H9 (cell line): ENCODE data around the gene AGTPBP1. TPM values are rescaled to one million over a fixed set of nuclear protein-coding genes. Genes with fewer than 3 reads are reported as not detected.

Experiments used
- DNase-seq: peaks from one replicate; pipeline ENCODE4 v3.0.0-alpha.2; 2017
- H2AFZ ChIP-seq: one replicate; pipeline ENCODE4 v1.6.1; 2013; ENCODE audit warnings: mild to moderate bottlenecking, low read length, control low read depth, moderate library complexity
- H2AK5ac ChIP-seq: 2 replicates; pipeline ENCODE4 v1.6.1; 2013; ENCODE audit warnings: low read length, control low read depth, mixed read lengths; ENCODE audit not compliant: insufficient read length
- H2BK120ac ChIP-seq: one replicate; pipeline ENCODE4 v1.6.1; 2013; ENCODE audit warnings: low read depth, mild to moderate bottlenecking, low read length, control low read depth, inconsistent platforms; ENCODE audit not compliant: poor library complexity, severe bottlenecking
- H2BK12ac ChIP-seq: 2 replicates; pipeline ENCODE4 v1.6.1; 2013; ENCODE audit warnings: low read length, control low read depth, mixed read lengths, low read depth; ENCODE audit not compliant: insufficient read length
- H2BK15ac ChIP-seq: 2 replicates; pipeline ENCODE4 v1.6.1; 2013; ENCODE audit warnings: low read depth, low read length, control low read depth
- H2BK20ac ChIP-seq: one replicate; pipeline ENCODE4 v1.6.1; 2013; ENCODE audit warnings: low read depth, mild to moderate bottlenecking, low read length, control low read depth, inconsistent platforms; ENCODE audit not compliant: poor library complexity, severe bottlenecking
- H2BK5ac ChIP-seq: 2 replicates; pipeline ENCODE4 v1.6.1; 2013; ENCODE audit warnings: low read length, control low read depth, mixed read lengths; ENCODE audit not compliant: insufficient read length
- H3K14ac ChIP-seq: 2 replicates; pipeline ENCODE4 v1.6.1; 2013; ENCODE audit warnings: low read length, control low read depth; ENCODE audit not compliant: insufficient read depth
- H3K18ac ChIP-seq: 2 replicates; pipeline ENCODE4 v1.6.1; 2013; ENCODE audit warnings: low read depth, mild to moderate bottlenecking, mixed read lengths, low read length, control low read depth; ENCODE audit not compliant: insufficient read length
- H3K23ac ChIP-seq: 2 replicates; pipeline ENCODE4 v1.6.1; 2013; ENCODE audit warnings: low read length, control low read depth, mixed read lengths, low read depth; ENCODE audit not compliant: insufficient read length
- H3K23me2 ChIP-seq: 2 replicates; pipeline ENCODE4 v1.6.1; 2013; ENCODE audit warnings: low read depth, mild to moderate bottlenecking, mixed read lengths, low read length, control low read depth; ENCODE audit not compliant: insufficient read length, poor library complexity, severe bottlenecking
- H3K27ac ChIP-seq: 2 replicates; pipeline ENCODE4 v1.5.1; 2013; ENCODE audit warnings: low read length, control low read depth, mixed read lengths, low read depth; ENCODE audit not compliant: insufficient read length
- H3K27me3 ChIP-seq: 2 replicates; pipeline ENCODE4 v1.6.1; 2013; ENCODE audit warnings: low read length, control low read depth, inconsistent platforms; ENCODE audit not compliant: insufficient read depth
- H3K4ac ChIP-seq: 2 replicates; pipeline ENCODE4 v1.6.1; 2013; ENCODE audit warnings: low read depth, mild to moderate bottlenecking, control low read depth, inconsistent platforms, low read length, moderate library complexity
- H3K4me1 ChIP-seq: 2 replicates; pipeline ENCODE4 v1.6.1; 2013; ENCODE audit warnings: low read length, control low read depth, inconsistent platforms; ENCODE audit not compliant: insufficient read depth
- H3K4me2 ChIP-seq: 2 replicates; pipeline ENCODE4 v1.6.1; 2013; ENCODE audit warnings: low read length, control low read depth, mixed read lengths; ENCODE audit not compliant: insufficient read length, insufficient read depth
- H3K56ac ChIP-seq: 2 replicates; pipeline ENCODE4 v1.6.1; 2013; ENCODE audit warnings: low read depth, mild to moderate bottlenecking, mixed read lengths, low read length, control low read depth; ENCODE audit not compliant: insufficient read length
- H3K79me1 ChIP-seq: 2 replicates; pipeline ENCODE4 v1.6.1; 2013; ENCODE audit warnings: low read depth, mild to moderate bottlenecking, moderate library complexity, low read length, control low read depth, inconsistent platforms; ENCODE audit not compliant: insufficient read depth, poor library complexity, severe bottlenecking
- H3K79me2 ChIP-seq: 2 replicates; pipeline ENCODE4 v1.6.1; 2013; ENCODE audit warnings: low read length, control low read depth, inconsistent platforms; ENCODE audit not compliant: insufficient read depth
- H3K9ac ChIP-seq: 2 replicates; pipeline ENCODE4 v1.6.1; 2013; ENCODE audit warnings: low read length, control low read depth, mixed read lengths; ENCODE audit not compliant: insufficient read length; ENCODE audit errors: extremely low read depth
- H3K9me3 ChIP-seq: one replicate; pipeline ENCODE4 v1.6.1; 2013; ENCODE audit warnings: low read depth, low read length, inconsistent platforms; ENCODE audit not compliant: control insufficient read depth
- H3T11ph ChIP-seq: one replicate; pipeline ENCODE4 v1.6.1; 2013; ENCODE audit warnings: mild to moderate bottlenecking, low read length, control low read depth, inconsistent platforms
- H4K20me1 ChIP-seq: one replicate; pipeline ENCODE4 v1.6.1; 2013; ENCODE audit not compliant: control insufficient read depth, insufficient read length, insufficient read depth
- H4K5ac ChIP-seq: 2 replicates; pipeline ENCODE4 v1.6.1; 2013; ENCODE audit warnings: low read depth, mild to moderate bottlenecking, mixed read lengths, low read length, control low read depth; ENCODE audit not compliant: insufficient read length
- H4K8ac ChIP-seq: replicated peaks from 2 replicates; pipeline ENCODE4 v1.6.1; 2013; ENCODE audit warnings: low read length, control low read depth, mixed read lengths, low read depth; ENCODE audit not compliant: insufficient read length
- H4K91ac ChIP-seq: 2 replicates; pipeline ENCODE4 v1.6.1; 2013; ENCODE audit warnings: low read depth, mild to moderate bottlenecking, moderate library complexity, mixed read lengths, low read length, control low read depth; ENCODE audit not compliant: insufficient read length
- H3K27ac Mint-ChIP-seq, 3 experiments: 2 replicates in 2 of 3; 3 replicates in 1 of 3; pipeline ENCODE4 v1.8.0; 2020 to 2021; ENCODE audit warnings: mixed read lengths in 3 of 3, mild to moderate bottlenecking in 1 of 3, moderate library complexity in 1 of 3
- H3K27me3 Mint-ChIP-seq: 2 replicates; pipeline ENCODE4 v1.8.0; 2021; ENCODE audit warnings: low read depth, mild to moderate bottlenecking, moderate library complexity, mixed read lengths
- H3K36me3 Mint-ChIP-seq, 3 experiments: 2 replicates in 2 of 3; 3 replicates in 1 of 3; pipeline ENCODE4 v1.8.0; 2020 to 2021; ENCODE audit warnings: low read depth in 3 of 3, mixed read lengths in 3 of 3; ENCODE audit not compliant: insufficient read depth in 1 of 3
- H3K4me1 Mint-ChIP-seq, 2 experiments: 2 replicates each; pipeline ENCODE4 v1.8.0; 2020; ENCODE audit warnings: mixed read lengths in 2 of 2
- H3K4me3 Mint-ChIP-seq, 2 experiments: 2 replicates in 1 of 2; 3 replicates in 1 of 2; pipeline ENCODE4 v1.8.0; 2020 to 2021; ENCODE audit warnings: mild to moderate bottlenecking in 2 of 2, mixed read lengths in 2 of 2, moderate library complexity in 1 of 2
- H3K9me3 Mint-ChIP-seq, 2 experiments: 2 replicates in 1 of 2; 3 replicates in 1 of 2; pipeline ENCODE4 v1.8.0; 2020; ENCODE audit warnings: mild to moderate bottlenecking in 2 of 2, mixed read lengths in 2 of 2, moderate library complexity in 1 of 2
- CTCF ChIP-seq: fragments of 200-600 bp; sonication (generic); conservative IDR thresholded peaks from 3 replicates; pipeline ENCODE4 v1.8.0; 2021; ENCODE audit warnings: antibody characterized with exemption, mild to moderate bottlenecking
- WGBS: extraction: QIAGEN DNeasy Blood & Tissue Kit; methylation state at CpG from one replicate; pipeline ENCODE4 v1.1.7; 2013; ENCODE audit warnings: missing lambda C conversion rate, low lambda C conversion rate, mixed read lengths; ENCODE audit not compliant: insufficient read length; ENCODE audit errors: extremely low coverage; 5-methylcytosine and 5-hydroxymethylcytosine counted together
- total RNA-seq: library from RNA; stranded (reverse); gene quantifications from 2 replicates; pipeline ENCODE4 v1.2.1, GENCODE V29; 2021

Gene AGTPBP1
- total RNA-seq, 1 experiment from 2014 or later = 53.1 TPM

GRCh38 chr9:85530721-85531120 lies 211.0 kb downstream of the AGTPBP1 start:
- no peak overlapping the region for H3K56ac ChIP-seq
- no peaks in the 10 kb centered on the region for H3K4me1 ChIP-seq
- H3K14ac ChIP-seq = no peak overlapping the region
- no peaks in the 10 kb centered on the region for H4K20me1 ChIP-seq
- no peak overlapping the region for H2BK20ac ChIP-seq
- H3K4me2 ChIP-seq = no peak overlapping the region
- H3T11ph ChIP-seq = no peak overlapping the region
- H3K79me2 ChIP-seq = no peaks in the 10 kb centered on the region
- no peak overlapping the region for H3K27ac Mint-ChIP-seq
- H4K8ac ChIP-seq = no peak overlapping the region
- H3K4me1 Mint-ChIP-seq = no peaks in the 10 kb centered on the region
- H3K23ac ChIP-seq = no peak overlapping the region
- H2BK120ac ChIP-seq = no peak overlapping the region
- no peaks in the 10 kb centered on the region for H3K79me1 ChIP-seq
- H2BK12ac ChIP-seq = no peak overlapping the region
- H3K27me3 Mint-ChIP-seq = peaks cover 7% of the 10 kb centered on the region
- no peak overlapping the region for H3K9ac ChIP-seq
- H3K4ac ChIP-seq = no peak overlapping the region
- H3K36me3 Mint-ChIP-seq = no peaks in the 10 kb centered on the region
- H3K18ac ChIP-seq = no peak overlapping the region
- no peak for DNase-seq
- no peak overlapping the region for H2AK5ac ChIP-seq
- no peaks in the 10 kb centered on the region for H3K23me2 ChIP-seq
- H3K9me3 Mint-ChIP-seq = no peaks in the 10 kb centered on the region
- H3K27me3 ChIP-seq = no peaks in the 10 kb centered on the region
- TF ChIP-seq CTCF = no peak
- no peak overlapping the region for H4K91ac ChIP-seq
- no peak overlapping the region for H2BK5ac ChIP-seq
- H2BK15ac ChIP-seq = no peak overlapping the region
- no peaks in the 10 kb centered on the region for H3K9me3 ChIP-seq
- no peak overlapping the region for H2AFZ ChIP-seq
- no CpG with 5 or more reads among the region's 5 CpGs for WGBS
- H4K5ac ChIP-seq = no peak overlapping the region
- no peak overlapping the region for H3K4me3 Mint-ChIP-seq
- H3K27ac ChIP-seq = no peak overlapping the region
